Heart left ventricle (tissue), 16 donors: Measurements from ENCODE around the gene ANXA7. TPM values are rescaled to one million over a fixed set of nuclear protein-coding genes. Genes with fewer than 3 reads are reported as not detected.
A peak's percentile ranks its signal among the peaks of the same experiment; 100 is the strongest.

Experiments used
- ATAC-seq, 4 donors: fragments of 200-7000 bp; cut with Tn5 transposase; one replicate each; pipeline ENCODE4 v1.9.1; 2020 to 2022; ENCODE audit warnings: moderate library complexity in 4 of 4, mild to moderate bottlenecking in 3 of 4, moderate number of reproducible peaks in 1 of 4
- DNase-seq, 5 donors: peaks; one replicate each; pipeline ENCODE4 v3.0.0-alpha.2; 2020
- H3K27ac ChIP-seq, 12 donors: fragments of 200-600 bp; sonication (generic) in 4 of 12; one replicate each; pipeline versions ENCODE4 v1.5.0 to v1.8.0; 2016 to 2022; ENCODE audit warnings: mild to moderate bottlenecking in 2 of 12
- H3K27me3 ChIP-seq, 9 donors: fragments of 200-600 bp; sonication (generic) in 2 of 9; one replicate each; pipeline versions ENCODE4 v1.5.1 to v1.8.0; 2016 to 2022; ENCODE audit warnings: mild to moderate bottlenecking in 3 of 9
- H3K36me3 ChIP-seq, 9 donors: fragments of 200-600 bp; sonication (generic) in 2 of 9; one replicate each; pipeline versions ENCODE4 v1.5.0 to v1.8.0; 2018 to 2022; ENCODE audit warnings: mild to moderate bottlenecking in 2 of 9
- H3K4me1 ChIP-seq, 12 donors: fragments of 200-600 bp; sonication (generic) in 4 of 12; one replicate each; pipeline versions ENCODE4 v1.5.0 to v1.8.0; 2016 to 2022; ENCODE audit warnings: mild to moderate bottlenecking in 3 of 12
- H3K4me3 ChIP-seq, 12 donors: fragments of 200-600 bp; sonication (generic) in 4 of 12; one replicate each; pipeline versions ENCODE4 v1.5.0 to v1.8.0; 2017 to 2022; ENCODE audit warnings: mild to moderate bottlenecking in 9 of 12, moderate library complexity in 4 of 12
- H3K9me3 ChIP-seq, 12 donors: fragments of 200-600 bp; sonication (generic) in 4 of 12; one replicate each; pipeline versions ENCODE4 v1.5.0 to v1.8.0; 2016 to 2022; ENCODE audit warnings: mild to moderate bottlenecking in 1 of 12
- CTCF ChIP-seq, 12 donors: fragments of 200-600 bp; sonication (generic) in 4 of 12; IDR thresholded peaks; one replicate each; pipeline versions ENCODE4 v1.5.0 to v1.8.0; 2018 to 2022; ENCODE audit warnings: antibody characterized with exemption in 12 of 12, mild to moderate bottlenecking in 5 of 12
- POLR2A ChIP-seq, 2 donors: fragments of 450-650 bp; IDR thresholded peaks; one replicate each; pipeline ENCODE4 v1.6.1; 2017; ENCODE audit warnings: antibody characterized with exemption in 2 of 2, mild to moderate bottlenecking in 2 of 2, moderate library complexity in 2 of 2
- WGBS, 4 donors: extraction: QIAGEN DNeasy Blood & Tissue Kit in 2 of 4; methylation state at CpG; one replicate each; pipeline versions ENCODE4 v1.1.5 to v1.1.7; 2013 to 2018; 5-methylcytosine and 5-hydroxymethylcytosine counted together
- intact Hi-C, 10 donors: fragments of 100-400 bp; cut with DNase I; formaldehyde crosslinking; loops; one replicate each; pipeline versions ENCODE4 v1.11.1 to v1.14.2; 2022
- polyA plus RNA-seq, 2 donors: library from polyadenylated mRNA; stranded (reverse); fragments of 200-250 nt; gene quantifications; one replicate each; pipeline ENCODE4 v1.2.3, GENCODE V29; 2013
- total RNA-seq, 9 donors: library from RNA; depleted of rRNA in 2 of 9; stranded (reverse); fragments of >200 nt in 2 of 9; fragmentation: NEBNext Ultra II Directional in 3 of 9; extraction: Animal tissue kit (Norgen Biotek cat#: 25700) in 3 of 9; gene quantifications; one replicate each; pipeline versions ENCODE4 v1.1.0 to v1.2.4, GENCODE V29; 2016 to 2023
- donor health status: ischemic (EF 13 %, LVEDD 7.1; RV severe dilation, severe dysfunction).
- donor health status: healthy with polysubstance abuse.
- donor health status: DM: no; HTN: yes; CAD: no.
- donor health status: DM: no; HTN: no; CAD: no.
- donor health status: ischemic (EF 25% LVEDD 6.9; RV normal size, moderate dysfunction).
- donor health status: ischemic (EF 25% LVEDD 5.7; RV mildly dilated, moderate dysfunction).
- donor health status: healthy.
- donor health status: DM: yes; HTN: yes; CAD: no.
- donor health status: ischemic (EF 35%, LVEDD 5.7; RV mildly dilated, moderate dysfunction).
- donor health status: nonischemic (EF 11% LVEDD 7.7; RV severe dilation, severe dysfunction).
- donor health status: DM: yes; HTN: yes; CAD: no.
- donor health status: PGD.
- donor health status: ischemic (EF 29% LVEDD 5.4; RV normal size, mild dysfunction).
- donor health status: nonischemic (EF 23%, LVEDD 6.1; RV moderate dilation, normal function).

Gene ANXA7
- total and polyA plus RNA-seq, 11 donors = 46.4 to 170 (median 121) TPM

- H3K4me1 ChIP-seq = peaks cover 0 to 47% (median 20%) of the 10 kb centered on the region in 12 donors
Measured at GRCh38 chr10:73405556-73405955, 8.3 kb downstream of the ANXA7 start.

GRCh38 chr10:73404690-73405089, 9.2 kb downstream of the ANXA7 start:
- H3K27me3 ChIP-seq = no peaks in the 10 kb centered on the region
- no peaks in the 10 kb centered on the region for H3K9me3 ChIP-seq
- H3K4me1 ChIP-seq = peaks cover 0 to 53% (median 20%) of the 10 kb centered on the region in 12 donors
- intact Hi-C loops = no loop called here
- no peak overlapping the region for H3K4me3 ChIP-seq
- no peak overlapping the region for H3K27ac ChIP-seq
- 93 to 95% (median 94%) methylated on average over 9 of the region's 9 CpGs for WGBS, 4 donors
- TF ChIP-seq POLR2A (IDR thresholded peaks at IDR 0.05) (no peak), CTCF (IDR thresholded peaks at IDR 0.05) (no peak)
- no peak for DNase-seq
- H3K36me3 ChIP-seq = peaks cover 0 to 19% (median 12%) of the 10 kb centered on the region in 9 donors
- no peak for ATAC-seq

More at GRCh38 chr10:73405556-73405955, 8.3 kb downstream of the ANXA7 start:
- DNase-seq (no peak), ATAC-seq (no peak)
- Histone ChIP-seq H3K27me3 (no peaks in the 10 kb centered on the region), H3K9me3 (no peaks in the 10 kb centered on the region), H3K36me3 (peaks cover 0 to 18% (median 8%) of the 10 kb centered on the region in 9 donors), H3K27ac (no peak overlapping the region), H3K4me3 (no peak overlapping the region)
- 72 to 82% (median 77%) methylated on average over 3 of the region's 3 CpGs for WGBS, 4 donors
- intact Hi-C loops = no loop called here
- no peak for TF ChIP-seq CTCF (IDR thresholded peaks at IDR 0.05)
- TF ChIP-seq POLR2A (IDR thresholded peaks at IDR 0.05) = no peak

DNA sequence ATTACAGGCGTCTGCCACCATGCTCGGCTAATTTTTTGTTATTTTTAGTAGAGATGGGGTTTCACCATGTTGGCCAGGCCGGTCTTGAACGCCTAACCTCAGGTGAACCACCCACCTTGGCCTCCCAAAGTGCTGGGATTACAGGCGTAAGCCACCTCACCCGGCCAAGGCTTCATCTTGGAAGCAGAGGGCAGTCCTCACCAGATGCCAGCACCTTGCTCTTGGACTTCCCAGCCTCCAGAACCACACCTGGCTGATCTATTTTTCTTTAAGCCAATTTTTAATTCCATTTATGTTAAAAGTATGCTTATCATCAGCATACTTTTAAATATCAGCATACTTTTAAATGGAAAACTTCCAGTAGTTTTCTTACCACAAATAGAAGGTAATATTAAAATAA, 12.2 kb downstream of the ANXA7 start:
- Histone ChIP-seq H3K27me3 (no peaks in the 10 kb centered on the region), H3K4me3 (no peak overlapping the region), H3K4me1 (peaks cover 0 to 42% (median 8%) of the 10 kb centered on the region in 12 donors), H3K36me3 (peaks cover 0 to 42% (median 32%) of the 10 kb centered on the region in 9 donors), H3K9me3 (no peaks in the 10 kb centered on the region), H3K27ac (no peak overlapping the region)
- TF ChIP-seq CTCF (IDR thresholded peaks at IDR 0.05) (no peak), POLR2A (IDR thresholded peaks at IDR 0.05) (no peak)
- no peak for ATAC-seq
- intact Hi-C loops = no loop called here
- no peak for DNase-seq
- WGBS, 4 donors = 94 to 98% (median 97%) methylated on average over 6 of the region's 6 CpGs

DNA sequence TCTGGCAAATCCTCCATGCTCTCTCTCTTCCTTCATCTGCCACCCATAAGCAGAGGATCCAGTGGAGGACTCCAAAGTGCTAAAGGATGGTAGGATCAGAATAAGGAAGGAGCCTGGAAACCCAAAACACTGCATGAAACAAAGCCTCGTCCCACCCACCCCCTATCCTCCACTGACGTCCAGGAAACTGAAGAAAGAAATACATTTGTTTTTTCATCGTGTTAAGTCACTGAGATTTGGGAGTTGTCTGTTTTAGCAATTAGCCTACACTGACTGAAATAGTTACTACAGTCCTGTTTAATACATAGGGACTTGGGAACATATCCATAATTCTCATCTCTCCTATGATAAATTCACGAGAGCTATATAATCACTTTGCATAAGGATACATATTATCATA, 14.8 kb downstream of the ANXA7 start:
- peaks cover 0 to 65% (median 55%) of the 10 kb centered on the region in 9 donors for H3K36me3 ChIP-seq
- WGBS, 4 donors = 48 to 67% (median 53%) methylated on average over 4 of the region's 4 CpGs
- H3K4me1 ChIP-seq = peaks cover 0 to 29% (median 5%) of the 10 kb centered on the region in 12 donors
- peak overlapping the region in 6 of 12 donors; percentile 3 to 33 (median 13) for H3K27ac ChIP-seq
- no peak for DNase-seq
- H3K4me3 ChIP-seq = no peak overlapping the region
- no peak for TF ChIP-seq CTCF (IDR thresholded peaks at IDR 0.05)
- no peak for TF ChIP-seq POLR2A (IDR thresholded peaks at IDR 0.05)
- no peaks in the 10 kb centered on the region for H3K9me3 ChIP-seq
- H3K27me3 ChIP-seq = no peaks in the 10 kb centered on the region
- ATAC-seq = peak in 1 of 4 donors; percentile 89
- intact Hi-C loops = no loop called here
